NCI-H1694 treated with DMSO at 0.1 percent for 48 hours (cell line): ENCODE data around the gene NAPA.

ENCODE experiments used
- DNase-seq: peaks from one replicate; lab custom pipeline; 2025; lab: John Stamatoyannopoulos, UW

The NAPA gene

DNA sequence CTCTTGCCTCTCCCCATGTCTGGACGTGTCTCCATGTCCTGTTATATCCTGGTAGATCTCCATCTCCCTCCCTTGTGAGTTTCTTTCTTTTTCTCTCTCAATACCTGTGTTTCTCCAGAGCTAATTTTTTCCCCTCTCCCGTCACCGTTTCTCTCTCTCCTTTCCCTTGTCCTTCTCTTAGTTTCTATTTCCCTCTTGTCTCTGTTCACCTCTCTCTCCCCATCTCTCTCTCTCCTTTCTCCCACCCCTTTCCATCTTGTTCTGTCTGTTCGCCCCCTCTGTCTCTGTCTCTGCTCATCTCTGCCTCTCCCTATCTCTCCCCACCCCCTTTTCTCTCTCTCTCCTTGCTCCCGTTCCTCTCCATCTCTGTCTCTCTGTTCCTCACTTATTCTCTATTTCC, 56.2 kb downstream of the NAPA start:
- no peak for DNase-seq

- no peak for DNase-seq
Observed at GRCh38 chr19:47456721-47457474, 58.0 kb downstream of the NAPA start.

GRCh38 chr19:47450478-47450877, 64.4 kb downstream of the NAPA start:
- DNase-seq, result no peak

- no peak for DNase-seq
Observed at GRCh38 chr19:47448360-47448727, 66.5 kb downstream of the NAPA start.

- no peak for DNase-seq
Observed at GRCh38 chr19:47447470-47448359, 67.1 kb downstream of the NAPA start.

GRCh38 chr19:47446534-47447469, 68.1 kb downstream of the NAPA start:
- no peak for DNase-seq

DNA sequence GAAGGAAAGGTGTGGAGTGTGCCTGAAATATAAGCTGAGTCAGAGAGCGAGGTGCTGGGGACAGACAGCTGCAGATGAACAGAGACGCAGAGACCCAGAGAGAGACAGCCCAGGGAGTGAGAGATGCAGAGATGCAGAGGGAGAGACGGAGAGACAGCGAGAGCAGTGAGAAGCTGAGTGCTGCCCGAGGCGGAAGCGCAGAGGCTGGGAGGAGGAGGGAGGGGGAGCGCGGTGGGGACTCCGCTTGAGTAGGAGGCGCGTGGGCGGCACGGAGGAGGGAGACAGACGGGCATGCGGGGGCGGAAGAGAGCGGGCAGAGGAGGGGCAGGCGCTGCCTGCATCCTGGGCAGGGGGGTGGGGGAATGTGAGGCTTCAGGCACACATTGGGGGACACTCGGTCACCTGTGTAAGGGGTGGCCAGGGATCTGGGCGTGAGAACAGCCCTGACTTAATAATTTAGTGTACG, 68.9 kb downstream of the NAPA start:
- DNase-seq, result peak; percentile 47

- DNase-seq, result peak; percentile 84
Observed at GRCh38 chr19:47445527-47445926, 69.3 kb downstream of the NAPA start.

- DNase-seq, result no peak
Observed at GRCh38 chr19:47444388-47444821, 70.5 kb downstream of the NAPA start.

- no peak for DNase-seq
Observed at GRCh38 chr19:47443331-47443730, 71.5 kb downstream of the NAPA start.

- no peak for DNase-seq
Observed at GRCh38 chr19:47438793-47439220, 76.1 kb downstream of the NAPA start.
